ENCODE results near the gene TMEM184B.

The TMEM184B gene

DNA sequence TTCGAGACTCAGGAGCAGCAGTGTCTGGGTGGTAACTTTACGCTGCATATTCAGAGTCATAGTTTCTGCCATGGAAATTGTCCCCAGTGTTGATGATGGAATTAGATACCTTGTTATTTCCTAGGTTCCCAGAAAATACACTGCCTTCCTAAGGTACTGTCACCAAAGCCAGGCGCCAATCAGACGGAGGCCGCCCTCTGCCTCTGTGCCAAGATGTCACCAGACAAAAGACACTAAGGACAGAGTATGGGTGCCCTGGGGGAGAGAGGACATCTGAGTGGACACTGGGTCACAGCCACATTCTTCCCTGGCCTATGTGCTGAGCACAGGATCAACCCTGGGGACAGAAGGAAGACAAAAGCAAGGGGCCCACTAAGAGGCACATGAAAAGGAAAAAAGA, 102.3 kb downstream of the TMEM184B start:
- TF ChIP-seq, protein P1, sequence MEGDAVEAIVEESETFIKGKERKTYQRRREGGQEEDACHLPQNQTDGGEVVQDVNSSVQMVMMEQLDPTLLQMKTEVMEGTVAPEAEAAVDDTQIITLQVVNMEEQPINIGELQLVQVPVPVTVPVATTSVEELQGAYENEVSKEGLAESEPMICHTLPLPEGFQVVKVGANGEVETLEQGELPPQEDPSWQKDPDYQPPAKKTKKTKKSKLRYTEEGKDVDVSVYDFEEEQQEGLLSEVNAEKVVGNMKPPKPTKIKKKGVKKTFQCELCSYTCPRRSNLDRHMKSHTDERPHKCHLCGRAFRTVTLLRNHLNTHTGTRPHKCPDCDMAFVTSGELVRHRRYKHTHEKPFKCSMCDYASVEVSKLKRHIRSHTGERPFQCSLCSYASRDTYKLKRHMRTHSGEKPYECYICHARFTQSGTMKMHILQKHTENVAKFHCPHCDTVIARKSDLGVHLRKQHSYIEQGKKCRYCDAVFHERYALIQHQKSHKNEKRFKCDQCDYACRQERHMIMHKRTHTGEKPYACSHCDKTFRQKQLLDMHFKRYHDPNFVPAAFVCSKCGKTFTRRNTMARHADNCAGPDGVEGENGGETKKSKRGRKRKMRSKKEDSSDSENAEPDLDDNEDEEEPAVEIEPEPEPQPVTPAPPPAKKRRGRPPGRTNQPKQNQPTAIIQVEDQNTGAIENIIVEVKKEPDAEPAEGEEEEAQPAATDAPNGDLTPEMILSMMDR (IDR thresholded peaks at IDR 0.05; ENCODE audit: borderline replicate concordance, insufficient read depth, low read depth, low read length), result no peak
- no peak overlapping the region for H3K4me3 ChIP-seq (ENCODE audit: low read depth, low read length)
